ENCODE measurements around the gene EPS8L2.

DNA sequence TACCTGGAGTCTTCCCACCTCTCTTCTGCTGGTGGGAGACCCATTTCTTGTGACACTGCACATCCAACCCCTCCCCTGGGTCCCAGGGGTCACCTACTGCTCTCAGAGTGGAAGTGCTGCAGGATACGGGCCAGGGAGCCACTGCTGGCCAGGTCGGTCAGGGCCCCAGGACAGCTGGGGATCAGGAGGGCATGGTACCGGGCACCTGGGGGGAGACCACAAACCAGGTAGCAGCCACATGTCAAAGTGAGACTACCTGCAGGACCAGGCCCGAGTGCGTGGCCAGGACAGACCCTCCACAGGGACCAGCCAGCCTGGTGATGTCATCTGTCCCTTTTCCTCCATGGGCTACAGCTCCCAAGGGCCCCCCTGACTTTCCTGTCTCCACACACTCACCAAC is 67.4 kb downstream of the EPS8L2 start:
- TF ChIP-seq CTCF (IDR thresholded peaks at IDR 0.05; ENCODE audit: low read depth, low read length) (no peak), EZH2phosphoT487 (IDR thresholded peaks at IDR 0.05; ENCODE audit: low read depth) (no peak)

Measured in OCI-LY3 (cell line).